ENCODE results near the gene ACTR3.

DNA sequence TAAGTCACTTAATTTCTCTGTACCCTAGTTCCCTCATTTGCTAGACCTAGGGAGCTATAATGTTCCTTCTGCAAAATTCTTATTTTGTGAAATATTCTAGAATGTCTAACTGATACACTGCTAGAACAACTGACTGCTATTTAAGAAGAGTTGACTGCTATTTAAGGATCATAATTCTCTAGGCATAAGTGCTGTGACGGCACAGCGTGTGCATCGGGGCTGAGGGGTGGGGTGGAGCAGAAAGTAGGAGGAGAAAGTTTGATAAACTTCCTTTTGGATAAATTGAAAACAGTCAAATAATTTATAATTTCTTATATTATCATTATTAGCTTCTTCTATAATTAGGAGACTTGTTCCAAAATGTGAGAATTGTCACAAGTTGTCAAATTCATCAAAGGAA, 10.4 kb upstream of the ACTR3 start:
- TF ChIP-seq, protein P1, sequence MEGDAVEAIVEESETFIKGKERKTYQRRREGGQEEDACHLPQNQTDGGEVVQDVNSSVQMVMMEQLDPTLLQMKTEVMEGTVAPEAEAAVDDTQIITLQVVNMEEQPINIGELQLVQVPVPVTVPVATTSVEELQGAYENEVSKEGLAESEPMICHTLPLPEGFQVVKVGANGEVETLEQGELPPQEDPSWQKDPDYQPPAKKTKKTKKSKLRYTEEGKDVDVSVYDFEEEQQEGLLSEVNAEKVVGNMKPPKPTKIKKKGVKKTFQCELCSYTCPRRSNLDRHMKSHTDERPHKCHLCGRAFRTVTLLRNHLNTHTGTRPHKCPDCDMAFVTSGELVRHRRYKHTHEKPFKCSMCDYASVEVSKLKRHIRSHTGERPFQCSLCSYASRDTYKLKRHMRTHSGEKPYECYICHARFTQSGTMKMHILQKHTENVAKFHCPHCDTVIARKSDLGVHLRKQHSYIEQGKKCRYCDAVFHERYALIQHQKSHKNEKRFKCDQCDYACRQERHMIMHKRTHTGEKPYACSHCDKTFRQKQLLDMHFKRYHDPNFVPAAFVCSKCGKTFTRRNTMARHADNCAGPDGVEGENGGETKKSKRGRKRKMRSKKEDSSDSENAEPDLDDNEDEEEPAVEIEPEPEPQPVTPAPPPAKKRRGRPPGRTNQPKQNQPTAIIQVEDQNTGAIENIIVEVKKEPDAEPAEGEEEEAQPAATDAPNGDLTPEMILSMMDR (IDR thresholded peaks at IDR 0.05): no peak
- TF ChIP-seq POLR2A (IDR thresholded peaks at IDR 0.05): no peak
